Right forelimb (tissue), 1 donor: ENCODE results near the gene NKPD1.

ENCODE experiments used
- DNase-seq: peaks from one replicate; pipeline ENCODE4 v3.0.0-alpha.2; 2018

The NKPD1 gene

GRCh38 chr19:45117167-45117594, 43.6 kb downstream of the NKPD1 start:
- no peak for DNase-seq

DNA sequence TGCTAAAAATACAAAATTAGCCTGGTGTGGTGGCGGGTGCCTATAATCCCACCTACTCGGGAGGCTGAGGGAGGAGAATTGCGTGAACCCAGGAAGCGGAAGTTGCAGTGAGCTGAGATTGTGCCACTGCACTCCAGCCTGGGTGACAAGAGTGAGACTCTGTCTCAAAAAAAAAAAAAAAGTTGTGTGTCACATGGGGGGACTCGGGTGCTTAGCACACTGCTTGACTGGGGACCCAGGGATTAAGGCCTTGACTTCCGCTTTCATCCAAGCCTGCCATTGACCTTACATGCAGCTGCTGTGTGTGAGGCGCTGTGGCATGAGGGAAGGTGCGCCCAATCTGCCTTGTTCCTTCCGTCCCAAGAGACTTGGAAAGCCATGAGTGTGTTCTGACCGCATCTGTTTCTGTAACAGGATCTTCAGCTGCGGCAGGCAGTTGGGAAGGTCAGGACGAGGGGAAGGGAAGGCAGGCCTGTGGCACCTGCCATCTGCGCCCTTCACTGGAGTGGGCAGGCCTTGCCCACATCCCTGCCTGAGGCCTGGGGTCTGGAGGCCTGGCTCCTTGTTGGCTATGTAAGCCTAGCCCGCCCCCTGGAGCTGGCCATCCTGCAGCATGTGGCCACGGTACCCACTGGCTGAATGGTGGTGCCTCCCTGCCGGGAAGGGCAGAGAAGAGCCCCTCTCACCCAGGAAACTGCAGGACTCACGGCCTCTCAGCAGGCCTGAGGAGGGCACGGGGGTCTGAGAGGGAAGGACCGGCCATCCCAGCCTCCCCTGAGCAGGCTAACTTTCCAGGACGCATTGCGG, 44.8 kb downstream of the NKPD1 start:
- no peak for DNase-seq

- DNase-seq: no peak
Observed at GRCh38 chr19:45114116-45114515, 46.7 kb downstream of the NKPD1 start.

DNA sequence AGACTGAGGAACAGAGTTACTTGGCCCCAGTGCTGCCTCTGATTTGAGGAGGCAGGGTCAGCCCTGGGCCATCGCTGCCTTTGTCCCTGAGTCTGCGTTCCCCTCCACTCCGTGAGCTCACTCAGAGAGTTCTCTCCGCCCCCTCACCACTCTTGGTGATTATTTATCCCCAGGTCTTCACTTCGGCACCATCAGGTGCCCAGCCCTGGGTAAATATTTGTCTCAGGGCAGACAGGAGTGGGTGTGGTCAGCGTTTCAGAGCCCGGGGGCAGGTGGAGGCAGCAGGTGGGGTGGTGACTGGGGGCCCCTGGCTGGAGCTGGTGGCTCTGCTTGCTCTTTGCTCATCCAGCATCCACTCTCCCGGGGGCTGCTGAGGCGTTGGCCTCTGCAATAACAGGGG, 47.2 kb downstream of the NKPD1 start:
- no peak for DNase-seq

- no peak for DNase-seq
Observed at GRCh38 chr19:45112111-45112827, 48.5 kb downstream of the NKPD1 start.
